Measurements from ENCODE around the gene PRRG1.
"Not testable (repeated sequence)": the region's sequence is repeated elsewhere in the genome, so short reads cannot be mapped to it uniquely, and the experiment has no call there.

The PRRG1 gene

DNA sequence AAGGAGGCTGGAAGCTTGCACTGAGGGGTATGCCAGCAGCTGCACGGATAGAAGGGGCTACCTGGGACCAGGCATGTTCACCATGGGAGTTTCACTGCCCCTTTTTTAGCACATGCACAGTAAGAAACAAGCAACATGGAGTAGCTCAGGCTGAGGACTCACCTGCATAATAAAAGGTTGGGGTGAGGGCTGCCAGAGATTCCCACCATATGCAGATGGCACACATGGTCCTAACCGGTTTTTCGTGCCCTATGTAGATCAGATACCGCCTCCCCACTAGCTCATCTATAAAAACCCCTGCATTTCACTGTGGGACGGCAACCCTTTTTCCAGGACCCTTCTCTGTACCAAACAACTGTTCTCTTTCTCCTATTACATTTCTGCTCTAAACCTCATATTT lies 125.3 kb downstream of the PRRG1 start:
- no peak for DNase-seq

DNA sequence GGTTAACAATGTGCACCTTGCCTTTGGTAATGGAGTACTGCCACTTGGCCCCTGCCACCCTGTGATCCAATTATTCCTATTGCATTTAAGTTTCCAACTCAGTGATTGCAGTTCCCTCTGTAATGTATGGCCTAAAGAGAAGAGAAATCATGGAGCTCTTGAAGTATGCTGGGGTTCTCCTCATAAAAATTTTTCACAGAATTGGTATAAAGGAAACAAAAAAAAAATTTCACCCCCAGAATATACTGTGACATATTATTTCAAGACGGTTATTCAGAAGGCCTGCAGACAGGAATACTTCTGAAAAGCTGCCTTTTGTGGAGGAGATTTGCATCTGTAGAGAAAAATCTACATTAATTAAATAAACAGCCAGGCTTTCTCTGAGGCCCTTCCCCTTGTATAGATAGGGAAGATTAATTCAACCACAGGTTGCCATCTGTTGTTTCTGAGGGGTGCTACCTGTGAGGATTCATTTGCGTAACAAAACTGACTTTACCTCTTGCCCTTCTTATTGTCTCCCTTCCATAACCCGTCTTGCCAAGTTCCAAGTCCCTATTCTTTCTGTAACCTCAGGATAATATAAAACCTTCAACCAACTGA lies 127.5 kb downstream of the PRRG1 start:
- no peak for DNase-seq

DNA sequence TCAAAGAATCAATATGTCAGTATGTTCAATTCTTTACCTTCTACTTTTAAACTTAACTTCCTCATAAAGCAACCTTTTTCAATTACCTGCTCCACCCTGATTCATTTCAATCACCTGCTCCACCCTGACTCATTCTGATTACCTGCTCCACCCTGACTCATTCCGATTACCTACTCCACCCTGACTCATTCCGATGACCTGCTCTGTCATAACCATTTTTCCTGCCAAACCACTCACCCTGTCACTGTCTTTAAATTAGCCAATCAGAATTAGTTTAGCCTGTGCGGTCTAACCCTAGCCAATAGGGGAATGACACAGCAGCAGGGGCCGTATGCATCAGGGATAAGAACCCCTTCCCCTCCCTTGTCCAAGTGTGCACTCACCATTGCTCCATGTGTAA lies 135.2 kb downstream of the PRRG1 start:
- not testable (repeated sequence) for DNase-seq

DNA sequence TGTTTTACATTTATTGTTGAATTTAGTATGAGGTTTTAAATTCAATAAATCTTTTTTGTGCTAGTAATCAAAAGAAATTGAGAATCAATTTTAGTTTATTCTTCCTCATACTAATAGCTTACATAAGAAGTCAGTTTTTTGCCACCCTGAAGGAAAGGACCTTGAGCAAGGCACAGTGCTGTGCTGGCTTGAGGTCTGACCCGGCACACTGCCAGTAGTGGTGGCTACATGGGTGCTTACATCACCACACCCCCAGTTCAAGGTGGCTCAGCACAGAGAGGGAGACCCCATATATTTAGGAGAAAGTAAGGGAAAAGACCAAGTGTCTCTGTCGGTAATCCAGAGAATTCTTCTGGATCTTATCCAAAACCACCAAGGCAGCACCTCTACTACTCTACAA lies 136.3 kb downstream of the PRRG1 start:
- DNase-seq: no peak

DNA sequence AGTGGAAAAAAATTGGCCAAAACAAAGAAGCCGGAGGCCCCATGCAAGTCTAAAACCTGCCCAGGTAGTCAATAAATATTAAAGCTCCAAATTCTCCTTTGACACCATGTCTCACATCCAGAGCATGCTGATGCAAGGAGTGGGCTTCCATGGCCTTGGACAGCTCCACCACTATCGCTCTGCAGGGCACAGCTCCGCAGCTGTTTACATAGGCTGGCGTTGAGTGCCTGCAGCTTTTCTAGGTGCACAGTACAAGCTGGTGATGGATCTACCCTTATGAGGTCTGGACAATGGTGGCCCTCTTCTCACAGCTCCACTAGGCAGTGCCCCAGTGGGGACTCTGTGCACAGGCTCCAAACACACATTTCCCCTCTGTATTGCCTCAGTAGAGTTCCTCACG lies 138.1 kb downstream of the PRRG1 start:
- DNase-seq: no peak

DNA sequence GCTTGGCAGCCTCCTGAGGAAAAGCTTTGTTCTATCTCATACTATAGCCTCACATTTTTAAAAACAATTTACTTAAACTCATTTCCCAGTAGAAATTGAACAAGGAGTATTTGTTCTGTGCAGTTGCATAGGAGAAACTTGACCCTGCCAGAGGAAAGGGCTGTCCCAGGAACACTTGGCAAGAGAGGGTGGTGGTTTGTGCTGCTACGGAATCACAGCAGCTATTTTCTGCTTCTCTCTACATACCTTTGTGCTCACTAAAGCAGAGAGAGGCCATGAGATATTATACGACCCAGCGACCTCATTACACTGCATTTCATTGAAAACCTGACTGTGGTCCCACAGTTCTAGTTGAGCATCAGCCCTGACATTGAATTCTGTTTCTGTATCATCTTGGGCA lies 139.2 kb downstream of the PRRG1 start:
- DNase-seq: no peak

DNA sequence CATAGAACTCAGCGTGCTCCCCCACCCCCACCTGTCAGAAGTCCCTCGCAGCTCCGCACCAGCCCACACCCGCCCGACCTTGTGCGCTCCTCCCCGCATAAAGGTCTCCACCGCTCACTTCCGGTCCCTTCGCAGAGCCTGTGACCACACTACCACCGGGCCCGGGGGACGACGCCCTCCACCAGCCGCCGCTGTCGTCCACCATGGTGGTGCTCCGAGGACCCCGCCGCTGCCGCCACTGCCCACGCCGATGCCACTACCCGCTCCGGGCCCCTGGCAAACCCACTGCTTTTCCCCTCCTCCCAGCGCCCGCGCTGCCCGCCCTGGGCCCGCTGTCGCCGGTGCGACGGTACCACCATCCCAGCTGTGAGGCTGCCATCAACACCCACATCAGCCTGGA lies 142.5 kb downstream of the PRRG1 start:
- no peak for DNase-seq

DNA sequence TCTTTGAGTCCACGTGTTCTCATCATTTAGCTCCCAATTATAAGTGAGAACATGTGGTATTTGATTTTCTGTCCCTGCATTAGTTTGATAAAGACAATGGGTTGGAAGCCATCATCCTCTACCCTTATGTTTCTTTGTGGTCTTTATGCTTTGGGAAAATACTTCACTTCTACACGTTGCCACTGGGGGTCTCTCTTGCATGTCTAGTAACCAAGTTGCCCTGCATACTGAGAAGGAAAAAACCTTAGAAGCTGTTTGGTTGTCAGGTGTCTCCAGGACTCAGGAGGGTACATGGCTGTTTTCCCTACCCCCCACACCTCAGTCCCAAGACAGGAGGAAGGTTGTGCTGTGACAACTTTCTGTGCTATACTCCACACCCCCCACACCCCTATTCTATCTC lies 146.6 kb downstream of the PRRG1 start:
- DNase-seq: not testable (repeated sequence)

DNA sequence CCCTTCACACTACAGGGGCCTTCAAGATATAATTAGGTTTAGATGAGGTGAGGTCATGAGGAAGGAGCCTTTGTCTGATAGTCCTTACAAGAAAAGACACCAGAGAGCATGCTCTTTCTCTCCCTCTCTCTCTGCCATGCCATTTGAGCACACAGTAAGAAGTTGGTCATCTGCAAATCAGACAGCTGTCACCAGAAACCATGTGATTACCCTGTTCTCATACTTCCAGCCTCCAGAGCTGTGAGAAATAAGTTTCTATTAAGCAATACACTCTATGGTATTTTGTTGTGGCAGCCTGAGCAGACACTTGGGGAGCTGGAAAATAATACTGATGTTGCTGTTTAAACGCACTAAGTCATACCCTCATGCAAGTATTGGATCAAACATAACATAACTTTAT lies 148.0 kb downstream of the PRRG1 start:
- not testable (repeated sequence) for DNase-seq

DNA sequence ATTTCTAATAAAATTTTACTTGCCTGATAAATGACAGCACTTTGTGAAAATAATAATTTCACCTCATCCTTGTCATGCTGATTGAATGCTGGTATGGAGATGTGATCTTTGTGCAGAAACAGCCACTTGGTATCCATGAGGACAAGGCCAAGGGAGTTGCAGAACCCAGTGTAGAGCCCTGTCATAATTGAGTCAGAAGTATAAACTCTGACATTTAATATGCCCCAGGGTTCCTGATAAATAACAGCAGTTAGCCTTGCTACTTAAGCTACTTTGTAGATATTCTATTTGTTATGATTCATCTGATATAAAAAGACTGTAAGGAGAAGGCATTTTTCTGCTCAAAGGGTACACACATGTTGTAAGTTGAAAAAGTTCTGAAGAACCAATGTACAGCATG lies 149.2 kb downstream of the PRRG1 start:
- DNase-seq: not testable (repeated sequence)

DNA sequence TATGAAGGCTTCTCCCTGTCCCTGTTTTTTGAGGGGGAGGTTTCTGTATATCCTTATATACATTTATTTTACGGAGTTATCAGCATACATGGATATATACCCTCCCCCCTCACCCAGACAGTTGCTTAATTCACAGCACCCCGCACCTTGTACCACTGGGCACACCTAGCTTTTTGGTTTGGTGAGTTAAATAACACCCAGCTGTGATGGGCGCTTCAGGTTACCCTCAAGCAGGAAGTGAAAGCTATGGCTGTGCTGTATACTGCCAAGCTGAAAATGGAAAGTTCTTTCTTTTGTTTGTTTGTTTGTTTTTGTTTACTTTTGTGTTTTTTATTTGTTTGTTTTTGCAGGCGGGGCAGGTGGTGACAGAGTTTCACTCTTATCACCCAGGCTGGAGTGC lies 150.5 kb downstream of the PRRG1 start:
- DNase-seq: not testable (repeated sequence)

DNA sequence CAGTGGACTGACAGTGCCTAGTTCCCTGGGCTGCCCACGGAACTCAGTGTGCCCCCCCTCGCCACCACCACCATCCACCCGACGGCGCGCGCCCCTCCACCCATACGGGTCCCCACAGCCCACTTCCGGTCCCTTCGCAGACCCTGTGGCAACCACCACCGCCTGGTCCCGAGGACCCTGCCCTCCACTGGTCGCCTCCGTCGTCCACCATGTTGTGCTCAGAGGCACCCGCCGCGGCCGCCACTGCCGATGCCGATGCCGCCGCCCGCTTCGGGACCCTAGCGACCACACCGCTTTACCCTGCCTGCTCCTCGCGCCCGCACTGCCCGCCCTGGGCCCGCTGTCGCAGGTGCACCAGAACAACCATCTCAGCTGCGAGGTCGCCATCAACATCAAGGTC lies 155.8 kb downstream of the PRRG1 start:
- DNase-seq: no peak

Data from NCI-H510A (cell line).